Ovary (tissue), 3 donors: ENCODE measurements around the gene TOB1.

ENCODE experiments used
- CTCF ChIP-seq, 3 donors: fragments of 450-650 bp in 2 of 3; fragments of 200-600 bp in 1 of 3; IDR thresholded peaks; one replicate each; pipeline versions ENCODE4 v1.5.1 to v1.8.0; 2016 to 2022; ENCODE audit warnings: antibody characterized with exemption in 3 of 3, mild to moderate bottlenecking in 1 of 3
- POLR2A ChIP-seq: fragments of 450-650 bp; IDR thresholded peaks from one replicate; pipeline ENCODE4 v1.6.1; 2017; ENCODE audit warnings: antibody characterized with exemption, mild to moderate bottlenecking, moderate library complexity
- donor health status: DM: no; HTN: no; CAD: no.

GRCh38 chr17:50820651-50821050, 45.5 kb downstream of the TOB1 start:
- TF ChIP-seq CTCF (IDR thresholded peaks at IDR 0.05) (no peak), POLR2A (no peak)
